NB4 (cell line): ENCODE results near the gene SPON1.

Source experiments
- POLR2A ChIP-seq: IDR thresholded peaks from 2 replicates; pipeline ENCODE4 v1.6.1; 2011; ENCODE audit warnings: mild to moderate bottlenecking; ENCODE audit not compliant: insufficient read length; ENCODE audit errors: extremely low read depth
- TF ChIP-seq, protein P1 (sequence below): IDR thresholded peaks from one replicate; pipeline ENCODE4 v1.5.1; 2012; ENCODE audit warnings: low read depth, low read length
- TF ChIP-seq, protein P2 (sequence below): IDR thresholded peaks from 2 replicates; pipeline ENCODE4 v1.6.1; 2011; ENCODE audit warnings: low read depth, low read length

DNA sequence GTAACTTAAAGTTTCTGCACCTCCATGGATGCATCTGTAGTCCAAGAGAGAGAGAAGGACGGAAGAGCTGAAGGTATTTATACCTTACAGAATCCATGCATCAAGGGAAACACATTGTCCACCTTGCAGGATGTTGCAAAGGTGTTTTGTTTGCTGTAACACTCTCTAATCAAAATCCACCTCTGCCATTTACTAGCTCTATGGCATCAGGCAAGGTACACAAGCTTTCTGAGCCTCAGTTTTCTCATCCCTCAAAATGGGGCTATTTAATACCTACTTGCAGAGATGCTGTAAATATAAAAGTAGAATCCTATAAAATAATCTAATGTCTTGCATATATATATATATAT is 21.6 kb upstream of the SPON1 start:
- TF ChIP-seq, protein P1, sequence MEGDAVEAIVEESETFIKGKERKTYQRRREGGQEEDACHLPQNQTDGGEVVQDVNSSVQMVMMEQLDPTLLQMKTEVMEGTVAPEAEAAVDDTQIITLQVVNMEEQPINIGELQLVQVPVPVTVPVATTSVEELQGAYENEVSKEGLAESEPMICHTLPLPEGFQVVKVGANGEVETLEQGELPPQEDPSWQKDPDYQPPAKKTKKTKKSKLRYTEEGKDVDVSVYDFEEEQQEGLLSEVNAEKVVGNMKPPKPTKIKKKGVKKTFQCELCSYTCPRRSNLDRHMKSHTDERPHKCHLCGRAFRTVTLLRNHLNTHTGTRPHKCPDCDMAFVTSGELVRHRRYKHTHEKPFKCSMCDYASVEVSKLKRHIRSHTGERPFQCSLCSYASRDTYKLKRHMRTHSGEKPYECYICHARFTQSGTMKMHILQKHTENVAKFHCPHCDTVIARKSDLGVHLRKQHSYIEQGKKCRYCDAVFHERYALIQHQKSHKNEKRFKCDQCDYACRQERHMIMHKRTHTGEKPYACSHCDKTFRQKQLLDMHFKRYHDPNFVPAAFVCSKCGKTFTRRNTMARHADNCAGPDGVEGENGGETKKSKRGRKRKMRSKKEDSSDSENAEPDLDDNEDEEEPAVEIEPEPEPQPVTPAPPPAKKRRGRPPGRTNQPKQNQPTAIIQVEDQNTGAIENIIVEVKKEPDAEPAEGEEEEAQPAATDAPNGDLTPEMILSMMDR: no peak
- no peak for TF ChIP-seq POLR2A
- TF ChIP-seq, protein P2, sequence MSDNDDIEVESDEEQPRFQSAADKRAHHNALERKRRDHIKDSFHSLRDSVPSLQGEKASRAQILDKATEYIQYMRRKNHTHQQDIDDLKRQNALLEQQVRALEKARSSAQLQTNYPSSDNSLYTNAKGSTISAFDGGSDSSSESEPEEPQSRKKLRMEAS: no peak
